ENCODE measurements around the gene DDIT4. TPM values are rescaled to one million over a fixed set of nuclear protein-coding genes. Genes with fewer than 3 reads are reported as not detected.

The DDIT4 gene
- total and polyA plus RNA-seq, 2 experiments from 2014 or later: 114 to 136 TPM

DNA sequence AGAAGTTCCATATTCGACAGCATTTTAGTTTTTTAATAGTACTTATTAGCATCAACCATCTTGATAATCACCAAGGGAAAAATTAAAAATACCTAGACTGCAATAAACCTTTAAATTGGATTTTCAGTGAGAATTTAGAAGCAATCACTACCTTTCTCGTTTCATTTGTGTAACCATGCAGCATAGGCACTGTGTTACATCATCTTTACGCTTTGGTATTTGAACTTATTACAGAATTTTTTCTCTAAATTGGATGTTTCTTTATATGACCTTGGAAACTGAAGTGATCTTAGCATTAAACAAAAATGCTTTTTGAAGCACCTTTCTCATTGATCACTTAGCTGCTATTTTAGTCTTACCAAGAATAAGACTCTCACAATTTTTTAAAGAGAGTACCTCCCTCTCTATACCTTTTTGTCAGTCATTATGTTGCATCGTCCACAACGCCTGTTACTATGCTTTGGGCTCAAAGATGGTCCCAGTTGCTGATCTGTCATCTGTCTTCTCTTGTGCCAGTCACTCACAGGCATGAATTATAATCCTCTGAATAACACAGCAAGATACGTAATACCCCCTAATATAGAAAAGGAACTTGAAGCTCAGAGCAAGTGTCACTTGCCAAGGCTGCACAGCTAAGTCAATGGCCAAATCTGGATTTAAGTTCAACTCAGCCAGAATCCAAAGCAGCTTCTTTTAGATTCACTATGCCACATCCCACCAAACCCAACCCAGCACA lies 38.0 kb upstream of the DDIT4 start:
- Histone ChIP-seq H3K27me3 (ENCODE audit: insufficient read depth) (no peaks in the 10 kb centered on the region), H3K79me2 (replicated peaks; ENCODE audit: insufficient read depth) (no peaks in the 10 kb centered on the region; the same call in 1 of the 2 replicates), H3K4me2 (no peak overlapping the region), H3K27ac (ENCODE audit: low read depth) (peak overlapping the region; percentile 30), H3K4me3 (no peak overlapping the region), H4K20me1 (replicated peaks; ENCODE audit: insufficient read depth) (0 out of 2 replicates have a peak, but pooled peaks cover 2% of the 10 kb centered on the region), H3F3A (replicated peaks; ENCODE audit: low read depth) (peaks cover 10% of the 10 kb centered on the region; the same call in 1 of the 2 replicates), H3K4me1 (ENCODE audit: insufficient read depth) (no peaks in the 10 kb centered on the region), H2AFZ (no peak overlapping the region), H3K9me2 (ENCODE audit: insufficient read depth) (no peaks in the 10 kb centered on the region), H3K36me3 (ENCODE audit: insufficient read depth) (peaks cover 19% of the 10 kb centered on the region)
- no peak for TF ChIP-seq JUNB (IDR thresholded peaks at IDR 0.05; ENCODE audit: unreplicated experiment)
- TF ChIP-seq, protein P1, sequence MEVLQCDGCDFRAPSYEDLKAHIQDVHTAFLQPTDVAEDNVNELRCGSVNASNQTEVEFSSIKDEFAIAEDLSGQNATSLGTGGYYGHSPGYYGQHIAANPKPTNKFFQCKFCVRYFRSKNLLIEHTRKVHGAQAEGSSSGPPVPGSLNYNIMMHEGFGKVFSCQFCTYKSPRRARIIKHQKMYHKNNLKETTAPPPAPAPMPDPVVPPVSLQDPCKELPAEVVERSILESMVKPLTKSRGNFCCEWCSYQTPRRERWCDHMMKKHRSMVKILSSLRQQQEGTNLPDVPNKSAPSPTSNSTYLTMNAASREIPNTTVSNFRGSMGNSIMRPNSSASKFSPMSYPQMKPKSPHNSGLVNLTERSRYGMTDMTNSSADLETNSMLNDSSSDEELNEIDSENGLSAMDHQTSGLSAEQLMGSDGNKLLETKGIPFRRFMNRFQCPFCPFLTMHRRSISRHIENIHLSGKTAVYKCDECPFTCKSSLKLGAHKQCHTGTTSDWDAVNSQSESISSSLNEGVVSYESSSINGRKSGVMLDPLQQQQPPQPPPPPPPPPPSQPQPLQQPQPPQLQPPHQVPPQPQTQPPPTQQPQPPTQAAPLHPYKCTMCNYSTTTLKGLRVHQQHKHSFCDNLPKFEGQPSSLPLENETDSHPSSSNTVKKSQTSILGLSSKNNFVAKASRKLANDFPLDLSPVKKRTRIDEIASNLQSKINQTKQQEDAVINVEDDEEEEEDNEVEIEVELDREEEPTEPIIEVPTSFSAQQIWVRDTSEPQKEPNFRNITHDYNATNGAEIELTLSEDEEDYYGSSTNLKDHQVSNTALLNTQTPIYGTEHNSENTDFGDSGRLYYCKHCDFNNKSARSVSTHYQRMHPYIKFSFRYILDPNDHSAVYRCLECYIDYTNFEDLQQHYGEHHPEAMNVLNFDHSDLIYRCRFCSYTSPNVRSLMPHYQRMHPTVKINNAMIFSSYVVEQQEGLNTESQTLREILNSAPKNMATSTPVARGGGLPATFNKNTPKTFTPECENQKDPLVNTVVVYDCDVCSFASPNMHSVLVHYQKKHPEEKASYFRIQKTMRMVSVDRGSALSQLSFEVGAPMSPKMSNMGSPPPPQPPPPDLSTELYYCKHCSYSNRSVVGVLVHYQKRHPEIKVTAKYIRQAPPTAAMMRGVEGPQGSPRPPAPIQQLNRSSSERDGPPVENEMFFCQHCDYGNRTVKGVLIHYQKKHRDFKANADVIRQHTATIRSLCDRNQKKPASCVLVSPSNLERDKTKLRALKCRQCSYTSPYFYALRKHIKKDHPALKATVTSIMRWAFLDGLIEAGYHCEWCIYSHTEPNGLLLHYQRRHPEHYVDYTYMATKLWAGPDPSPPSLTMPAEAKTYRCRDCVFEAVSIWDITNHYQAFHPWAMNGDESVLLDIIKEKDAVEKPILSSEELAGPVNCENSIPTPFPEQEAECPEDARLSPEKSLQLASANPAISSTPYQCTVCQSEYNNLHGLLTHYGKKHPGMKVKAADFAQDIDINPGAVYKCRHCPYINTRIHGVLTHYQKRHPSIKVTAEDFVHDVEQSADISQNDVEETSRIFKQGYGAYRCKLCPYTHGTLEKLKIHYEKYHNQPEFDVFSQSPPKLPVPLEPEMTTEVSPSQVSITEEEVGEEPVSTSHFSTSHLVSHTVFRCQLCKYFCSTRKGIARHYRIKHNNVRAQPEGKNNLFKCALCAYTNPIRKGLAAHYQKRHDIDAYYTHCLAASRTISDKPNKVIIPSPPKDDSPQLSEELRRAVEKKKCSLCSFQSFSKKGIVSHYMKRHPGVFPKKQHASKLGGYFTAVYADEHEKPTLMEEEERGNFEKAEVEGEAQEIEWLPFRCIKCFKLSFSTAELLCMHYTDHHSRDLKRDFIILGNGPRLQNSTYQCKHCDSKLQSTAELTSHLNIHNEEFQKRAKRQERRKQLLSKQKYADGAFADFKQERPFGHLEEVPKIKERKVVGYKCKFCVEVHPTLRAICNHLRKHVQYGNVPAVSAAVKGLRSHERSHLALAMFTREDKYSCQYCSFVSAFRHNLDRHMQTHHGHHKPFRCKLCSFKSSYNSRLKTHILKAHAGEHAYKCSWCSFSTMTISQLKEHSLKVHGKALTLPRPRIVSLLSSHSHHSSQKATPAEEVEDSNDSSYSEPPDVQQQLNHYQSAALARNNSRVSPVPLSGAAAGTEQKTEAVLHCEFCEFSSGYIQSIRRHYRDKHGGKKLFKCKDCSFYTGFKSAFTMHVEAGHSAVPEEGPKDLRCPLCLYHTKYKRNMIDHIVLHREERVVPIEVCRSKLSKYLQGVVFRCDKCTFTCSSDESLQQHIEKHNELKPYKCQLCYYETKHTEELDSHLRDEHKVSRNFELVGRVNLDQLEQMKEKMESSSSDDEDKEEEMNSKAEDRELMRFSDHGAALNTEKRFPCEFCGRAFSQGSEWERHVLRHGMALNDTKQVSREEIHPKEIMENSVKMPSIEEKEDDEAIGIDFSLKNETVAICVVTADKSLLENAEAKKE (CRISPR knock-in tag; IDR thresholded peaks at IDR 0.05): no peak
- TF ChIP-seq EZH2 (IDR thresholded peaks at IDR 0.05; ENCODE audit: low read depth, unreplicated experiment): no peak
- TF ChIP-seq STAT1 (IDR thresholded peaks at IDR 0.05; ENCODE audit: unreplicated experiment): no peak
- TF ChIP-seq, protein P2, sequence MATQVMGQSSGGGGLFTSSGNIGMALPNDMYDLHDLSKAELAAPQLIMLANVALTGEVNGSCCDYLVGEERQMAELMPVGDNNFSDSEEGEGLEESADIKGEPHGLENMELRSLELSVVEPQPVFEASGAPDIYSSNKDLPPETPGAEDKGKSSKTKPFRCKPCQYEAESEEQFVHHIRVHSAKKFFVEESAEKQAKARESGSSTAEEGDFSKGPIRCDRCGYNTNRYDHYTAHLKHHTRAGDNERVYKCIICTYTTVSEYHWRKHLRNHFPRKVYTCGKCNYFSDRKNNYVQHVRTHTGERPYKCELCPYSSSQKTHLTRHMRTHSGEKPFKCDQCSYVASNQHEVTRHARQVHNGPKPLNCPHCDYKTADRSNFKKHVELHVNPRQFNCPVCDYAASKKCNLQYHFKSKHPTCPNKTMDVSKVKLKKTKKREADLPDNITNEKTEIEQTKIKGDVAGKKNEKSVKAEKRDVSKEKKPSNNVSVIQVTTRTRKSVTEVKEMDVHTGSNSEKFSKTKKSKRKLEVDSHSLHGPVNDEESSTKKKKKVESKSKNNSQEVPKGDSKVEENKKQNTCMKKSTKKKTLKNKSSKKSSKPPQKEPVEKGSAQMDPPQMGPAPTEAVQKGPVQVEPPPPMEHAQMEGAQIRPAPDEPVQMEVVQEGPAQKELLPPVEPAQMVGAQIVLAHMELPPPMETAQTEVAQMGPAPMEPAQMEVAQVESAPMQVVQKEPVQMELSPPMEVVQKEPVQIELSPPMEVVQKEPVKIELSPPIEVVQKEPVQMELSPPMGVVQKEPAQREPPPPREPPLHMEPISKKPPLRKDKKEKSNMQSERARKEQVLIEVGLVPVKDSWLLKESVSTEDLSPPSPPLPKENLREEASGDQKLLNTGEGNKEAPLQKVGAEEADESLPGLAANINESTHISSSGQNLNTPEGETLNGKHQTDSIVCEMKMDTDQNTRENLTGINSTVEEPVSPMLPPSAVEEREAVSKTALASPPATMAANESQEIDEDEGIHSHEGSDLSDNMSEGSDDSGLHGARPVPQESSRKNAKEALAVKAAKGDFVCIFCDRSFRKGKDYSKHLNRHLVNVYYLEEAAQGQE (IDR thresholded peaks at IDR 0.05; ENCODE audit: unreplicated experiment): no peak
- no peak for TF ChIP-seq EZH2phosphoT487 (IDR thresholded peaks at IDR 0.05; ENCODE audit: unreplicated experiment)
- TF ChIP-seq CTCF (conservative IDR thresholded peaks at IDR 0.05; ENCODE audit: low read depth in 2 of 2): no peak
- TF ChIP-seq, protein P3, sequence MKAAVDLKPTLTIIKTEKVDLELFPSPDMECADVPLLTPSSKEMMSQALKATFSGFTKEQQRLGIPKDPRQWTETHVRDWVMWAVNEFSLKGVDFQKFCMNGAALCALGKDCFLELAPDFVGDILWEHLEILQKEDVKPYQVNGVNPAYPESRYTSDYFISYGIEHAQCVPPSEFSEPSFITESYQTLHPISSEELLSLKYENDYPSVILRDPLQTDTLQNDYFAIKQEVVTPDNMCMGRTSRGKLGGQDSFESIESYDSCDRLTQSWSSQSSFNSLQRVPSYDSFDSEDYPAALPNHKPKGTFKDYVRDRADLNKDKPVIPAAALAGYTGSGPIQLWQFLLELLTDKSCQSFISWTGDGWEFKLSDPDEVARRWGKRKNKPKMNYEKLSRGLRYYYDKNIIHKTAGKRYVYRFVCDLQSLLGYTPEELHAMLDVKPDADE (IDR thresholded peaks at IDR 0.05): no peak
- TF ChIP-seq ZNF331 (CRISPR knock-in tag; IDR thresholded peaks at IDR 0.05; ENCODE audit: low read depth): no peak
- TF ChIP-seq ZNF114 (CRISPR knock-in tag; IDR thresholded peaks at IDR 0.05): no peak
- no peak for TF ChIP-seq POLR2AphosphoS5 (IDR thresholded peaks at IDR 0.05; ENCODE audit: low read depth)
- TF ChIP-seq CREB1 (CRISPR knock-in tag; IDR thresholded peaks at IDR 0.05; ENCODE audit: low read depth): no peak
- no peak for TF ChIP-seq NANOG (IDR thresholded peaks at IDR 0.05; ENCODE audit: borderline replicate concordance)
- no peak for DNase-seq (ENCODE audit: low spot score)
- no peak for ATAC-seq
- Mint-ChIP-seq H3K27me3 (ENCODE audit: insufficient read depth, low read depth, poor library complexity) (peaks cover 1% of the 10 kb centered on the region), H3K36me3 (ENCODE audit: low read depth) (peaks cover 38% of the 10 kb centered on the region), H3K4me1 (0 out of 3 replicates have a peak, but pooled peaks cover 5% of the 10 kb centered on the region), H3K9me3 (no peaks in the 10 kb centered on the region), H3K27ac (peak overlapping the region; percentile 33; the same call in 1 of the 2 replicates), H3K4me3 (no peak overlapping the region)

Data from GM23338 (cell line).